Measurements from ENCODE around the gene C8G. TPM values are rescaled to one million over a fixed set of nuclear protein-coding genes. Genes with fewer than 3 reads are reported as not detected.

The C8G gene
- total RNA-seq, 1 experiment from 2014 or later = 2.1 TPM

- H3K9me2 ChIP-seq (ENCODE audit: insufficient read depth) = no peaks in the 10 kb centered on the region
- H3K4me2 ChIP-seq (ENCODE audit: low read length) = peak overlapping the region; percentile 97
- intact Hi-C loops (cut with micrococcal nuclease) = loop anchor here (1.0 to 10.0 kb wide), 3 partner anchors 44 to 103 kb away; partner anchors contain the start of genes AJM1, PAXX and PHPT1
- H4K20me1 ChIP-seq (ENCODE audit: insufficient read depth) = no peaks in the 10 kb centered on the region
- H3K4me1 ChIP-seq (ENCODE audit: control insufficient read depth in 1 of 2, insufficient read depth in 2 of 2, low read length in 2 of 2) = peaks cover 27 to 53% of the 10 kb centered on the region in 2 experiments
- peak; percentile 24 for ATAC-seq
- no peak for TF ChIP-seq YY1 (IDR thresholded peaks at IDR 0.05; ENCODE audit: extremely low read depth, insufficient replicate concordance, low read depth, low read length)
- TF ChIP-seq CTCF (IDR thresholded peaks at IDR 0.05 in 2 of 3, conservative IDR thresholded peaks at IDR 0.05 in 1 of 3; ENCODE audit: borderline replicate concordance in 1 of 3, insufficient read depth in 1 of 3, low read depth in 2 of 3, low read length in 2 of 3) = peak in 2 of 3 experiments; percentile 54 to 60; a peak in 3 of 6 replicates
- POLR2A ChIA-PET = interaction anchor here (0.7 to 2.1 kb wide), 6 partner anchors 17 to 293 kb away, joined by 3 to 9 read pairs (median 5); partner anchors contain the start of gene TUBB4B
- no peaks in the 10 kb centered on the region for H3K9me3 ChIP-seq (ENCODE audit: control insufficient read depth in 1 of 2, insufficient read depth in 1 of 2, low read depth in 1 of 2, low read length in 2 of 2)
- H2AFZ ChIP-seq (ENCODE audit: low read depth, low read length, poor library complexity, severe bottlenecking) = no peak overlapping the region
- H3K79me2 ChIP-seq (ENCODE audit: insufficient read depth, low read length) = peaks cover 11% of the 10 kb centered on the region
- DNase-seq (ENCODE audit: low read depth, low spot score) = peak; percentile 35
- H3K9ac ChIP-seq (ENCODE audit: low read length) = peak overlapping the region; percentile 53
- peak overlapping the region; percentile 21 for H3K27ac ChIP-seq (ENCODE audit: low read depth, low read length)
- CTCF ChIA-PET = interaction anchor here (1.0 to 3.4 kb wide), 20 partner anchors 11 to 157 kb away, joined by 3 to 109 read pairs (median 6); partner anchors contain the start of genes CLIC3, ENTPD2, FUT7 and NPDC1
- BruUV-seq (replicated peaks) = no TSS peak
- H3K36me3 ChIP-seq (ENCODE audit: control insufficient read depth in 1 of 2, insufficient read depth in 2 of 2, low read length in 2 of 2) = no peaks in the 10 kb centered on the region; a peak in 1 of 4 replicates
- H3K4me3 ChIP-seq (replicated peaks in 1 of 2; ENCODE audit: low read depth in 1 of 2, low read length in 2 of 2) = peak overlapping the region in 1 of 2 experiments; percentile 30; a peak in 1 of 4 replicates
- RAD21 ChIA-PET (ENCODE audit: low non-redundant PET in 1 of 2, low total read pairs in 2 of 2, uncharacterized antibody in 2 of 2, unreplicated experiment in 2 of 2) = interaction anchor here (0.6 to 2.1 kb wide), 9 partner anchors 44 to 99 kb away, joined by 3 to 25 read pairs (median 4); partner anchors contain the start of genes PAXX (in 2 of the 2) and CLIC3 (in 1 of the 2)
- no peaks in the 10 kb centered on the region for H3K27me3 ChIP-seq (ENCODE audit: insufficient read depth, low read length)
Measured at GRCh38 chr9:136947955-136948510, 3.0 kb downstream of the C8G start.

- DNase-seq (ENCODE audit: low read depth, low spot score) (no peak), ATAC-seq (peak; percentile 14)
- Histone ChIP-seq H3K9me3 (ENCODE audit: control insufficient read depth in 1 of 2, insufficient read depth in 1 of 2, low read depth in 1 of 2, low read length in 2 of 2) (no peaks in the 10 kb centered on the region), H3K27me3 (ENCODE audit: insufficient read depth, low read length) (no peaks in the 10 kb centered on the region), H3K4me1 (ENCODE audit: control insufficient read depth in 1 of 2, insufficient read depth in 2 of 2, low read length in 2 of 2) (peaks cover 25 to 47% of the 10 kb centered on the region in 2 experiments), H3K79me2 (ENCODE audit: insufficient read depth, low read length) (no peaks in the 10 kb centered on the region), H3K36me3 (ENCODE audit: control insufficient read depth in 1 of 2, insufficient read depth in 2 of 2, low read length in 2 of 2) (no peaks in the 10 kb centered on the region), H3K4me3 (replicated peaks in 1 of 2; ENCODE audit: low read depth in 1 of 2, low read length in 2 of 2) (peak overlapping the region; percentile 65 to 67), H2AFZ (ENCODE audit: low read depth, low read length, poor library complexity, severe bottlenecking) (no peak overlapping the region), H3K9ac (ENCODE audit: low read length) (peak overlapping the region; percentile 78), H3K27ac (ENCODE audit: low read depth, low read length) (peak overlapping the region; percentile 94), H4K20me1 (ENCODE audit: insufficient read depth) (no peaks in the 10 kb centered on the region), H3K4me2 (ENCODE audit: low read length) (peak overlapping the region; percentile 97), H3K9me2 (ENCODE audit: insufficient read depth) (no peaks in the 10 kb centered on the region)
- ChIA-PET RAD21 (ENCODE audit: low non-redundant PET in 1 of 2, low total read pairs in 2 of 2, uncharacterized antibody in 2 of 2, unreplicated experiment in 2 of 2) (no interaction called here), CTCF (interaction anchor here (0.6 to 3.4 kb wide), 3 partner anchors 80 to 116 kb away, joined by 3 to 109 read pairs (median 9); no protein-coding TSS in a partner anchor), POLR2A (no interaction called here)
- BruUV-seq (replicated peaks) = no TSS peak
- intact Hi-C loops (cut with micrococcal nuclease) = loop anchor here (10.0 kb wide), 1 partner anchor 105 kb away; the partner anchor contains the start of genes AJM1 and PHPT1
- TF ChIP-seq ZNF274 (IDR thresholded peaks at IDR 0.05; ENCODE audit: low read depth, low read length) (no peak), POLR2AphosphoS5 (IDR thresholded peaks at IDR 0.05; ENCODE audit: low read depth, low read length) (no peak), ELF1 (IDR thresholded peaks at IDR 0.05; ENCODE audit: borderline replicate concordance, low read depth) (no peak), SIN3A (IDR thresholded peaks at IDR 0.05; ENCODE audit: low read depth) (no peak), CEBPB (IDR thresholded peaks at IDR 0.05; ENCODE audit: low read depth) (no peak), MAX (IDR thresholded peaks at IDR 0.05) (no peak), ATF3 (IDR thresholded peaks at IDR 0.05) (no peak), FOSL1 (IDR thresholded peaks at IDR 0.05; ENCODE audit: low read depth) (no peak), TCF7L2 (IDR thresholded peaks at IDR 0.05; ENCODE audit: borderline replicate concordance, extremely low read depth, insufficient read depth, insufficient read length) (no peak), EZH2 (IDR thresholded peaks at IDR 0.05) (no peak)
- TF ChIP-seq, protein P1, sequence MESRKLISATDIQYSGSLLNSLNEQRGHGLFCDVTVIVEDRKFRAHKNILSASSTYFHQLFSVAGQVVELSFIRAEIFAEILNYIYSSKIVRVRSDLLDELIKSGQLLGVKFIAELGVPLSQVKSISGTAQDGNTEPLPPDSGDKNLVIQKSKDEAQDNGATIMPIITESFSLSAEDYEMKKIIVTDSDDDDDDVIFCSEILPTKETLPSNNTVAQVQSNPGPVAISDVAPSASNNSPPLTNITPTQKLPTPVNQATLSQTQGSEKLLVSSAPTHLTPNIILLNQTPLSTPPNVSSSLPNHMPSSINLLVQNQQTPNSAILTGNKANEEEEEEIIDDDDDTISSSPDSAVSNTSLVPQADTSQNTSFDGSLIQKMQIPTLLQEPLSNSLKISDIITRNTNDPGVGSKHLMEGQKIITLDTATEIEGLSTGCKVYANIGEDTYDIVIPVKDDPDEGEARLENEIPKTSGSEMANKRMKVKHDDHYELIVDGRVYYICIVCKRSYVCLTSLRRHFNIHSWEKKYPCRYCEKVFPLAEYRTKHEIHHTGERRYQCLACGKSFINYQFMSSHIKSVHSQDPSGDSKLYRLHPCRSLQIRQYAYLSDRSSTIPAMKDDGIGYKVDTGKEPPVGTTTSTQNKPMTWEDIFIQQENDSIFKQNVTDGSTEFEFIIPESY (IDR thresholded peaks at IDR 0.05; ENCODE audit: extremely low read depth, insufficient replicate concordance, low read length) = no peak
Measured at GRCh38 chr9:136949239-136949816, 4.3 kb downstream of the C8G start.
